Peyer's patch (tissue), 4 donors: ENCODE results near the gene AMACR. TPM values are rescaled to one million over a fixed set of nuclear protein-coding genes. Genes with fewer than 3 reads are reported as not detected.

Experiments
- DNase-seq, 3 donors: peaks; one replicate each; pipeline ENCODE4 v3.0.0-alpha.2; 2017 to 2019
- H3K27ac ChIP-seq, 4 donors: fragments of 200-600 bp; sonication (generic); one replicate each; pipeline ENCODE4 v1.5.1; 2016 to 2019
- H3K27me3 ChIP-seq, 2 donors: fragments of 200-600 bp; sonication (generic); one replicate each; pipeline ENCODE4 v1.5.1; 2019
- H3K36me3 ChIP-seq, 3 donors: fragments of 200-600 bp; sonication (generic); one replicate each; pipeline ENCODE4 v1.5.1; 2016 to 2019
- H3K4me1 ChIP-seq, 4 donors: fragments of 200-600 bp; sonication (generic); one replicate each; pipeline ENCODE4 v1.5.1; 2016 to 2019
- H3K4me3 ChIP-seq, 4 donors: fragments of 200-600 bp; sonication (generic); 1 replicate in 3 of 4; 2 replicates in 1 of 4; pipeline ENCODE4 v1.5.1; 2016 to 2019; ENCODE audit warnings: mild to moderate bottlenecking in 1 of 4
- H3K9me3 ChIP-seq, 4 donors: fragments of 200-600 bp; sonication (generic); one replicate each; pipeline ENCODE4 v1.5.1; 2016 to 2019; ENCODE audit warnings: mild to moderate bottlenecking in 1 of 4
- CTCF ChIP-seq, 6 experiments: fragments of 450-650 bp in 4 of 6; fragments of 200-600 bp in 2 of 6; sonication (generic) in 1 of 6; IDR thresholded peaks; one replicate each; pipeline ENCODE4 v1.5.1; 2017 to 2019; ENCODE audit warnings: antibody characterized with exemption in 6 of 6, mild to moderate bottlenecking in 3 of 6, moderate library complexity in 1 of 6
- POLR2A ChIP-seq, 2 donors: fragments of 450-650 bp; IDR thresholded peaks; one replicate each; pipeline ENCODE4 v1.5.1; 2017; ENCODE audit warnings: antibody characterized with exemption in 2 of 2, mild to moderate bottlenecking in 2 of 2, moderate library complexity in 2 of 2
- total RNA-seq, 4 donors: library from RNA; depleted of rRNA; stranded (reverse); fragments of >200 nt; gene quantifications; one replicate each; pipeline ENCODE4 v1.1.0, GENCODE V29; 2016

AMACR gene
- total RNA-seq, 4 donors from 2014 or later = 14.9 to 24.1 (median 20.3) TPM

- no peak for TF ChIP-seq POLR2A (IDR thresholded peaks at IDR 0.05)
- TF ChIP-seq CTCF (IDR thresholded peaks at IDR 0.05) = no peak
- H3K27ac ChIP-seq = no peak overlapping the region
- no peaks in the 10 kb centered on the region for H3K27me3 ChIP-seq
- H3K36me3 ChIP-seq = no peaks in the 10 kb centered on the region
- no peak for DNase-seq
- H3K4me1 ChIP-seq = no peaks in the 10 kb centered on the region
- H3K4me3 ChIP-seq = no peak overlapping the region
- H3K9me3 ChIP-seq = no peaks in the 10 kb centered on the region
These were observed 45.9 kb upstream of the AMACR start for GRCh38 chr5:34053571-34054399.

- TF ChIP-seq POLR2A (IDR thresholded peaks at IDR 0.05) (no peak), CTCF (IDR thresholded peaks at IDR 0.05) (no peak)
- no peaks in the 10 kb centered on the region for H3K9me3 ChIP-seq
- no peak overlapping the region for H3K27ac ChIP-seq
- H3K27me3 ChIP-seq = no peaks in the 10 kb centered on the region
- H3K36me3 ChIP-seq = no peaks in the 10 kb centered on the region
- no peak for DNase-seq
- H3K4me3 ChIP-seq = no peak overlapping the region
- H3K4me1 ChIP-seq = no peaks in the 10 kb centered on the region
These were observed 45.3 kb upstream of the AMACR start for GRCh38 chr5:34053133-34053532.

- Histone ChIP-seq H3K27ac (no peak overlapping the region), H3K9me3 (no peaks in the 10 kb centered on the region), H3K36me3 (no peaks in the 10 kb centered on the region), H3K4me3 (no peak overlapping the region), H3K27me3 (no peaks in the 10 kb centered on the region), H3K4me1 (no peaks in the 10 kb centered on the region)
- no peak for DNase-seq
- TF ChIP-seq CTCF (IDR thresholded peaks at IDR 0.05) = no peak
- TF ChIP-seq POLR2A (IDR thresholded peaks at IDR 0.05) = no peak
These were observed 43.6 kb upstream of the AMACR start for GRCh38 chr5:34051374-34051980.

- no peaks in the 10 kb centered on the region for H3K36me3 ChIP-seq
- no peak overlapping the region for H3K27ac ChIP-seq
- no peak for DNase-seq
- peaks cover 0 to 14% (median 0%) of the 10 kb centered on the region in 4 donors for H3K4me1 ChIP-seq
- H3K27me3 ChIP-seq = no peaks in the 10 kb centered on the region
- no peak overlapping the region for H3K4me3 ChIP-seq
- no peak for TF ChIP-seq POLR2A (IDR thresholded peaks at IDR 0.05)
- TF ChIP-seq CTCF (IDR thresholded peaks at IDR 0.05) = no peak
- no peaks in the 10 kb centered on the region for H3K9me3 ChIP-seq
These were observed 40.1 kb upstream of the AMACR start for GRCh38 chr5:34047774-34048572.

GRCh38 chr5:34047143-34047542 lies 39.3 kb upstream of the AMACR start:
- no peaks in the 10 kb centered on the region for H3K36me3 ChIP-seq
- H3K4me3 ChIP-seq = no peak overlapping the region
- no peak overlapping the region for H3K27ac ChIP-seq
- no peak for DNase-seq
- H3K27me3 ChIP-seq = no peaks in the 10 kb centered on the region
- TF ChIP-seq CTCF (IDR thresholded peaks at IDR 0.05) (no peak), POLR2A (IDR thresholded peaks at IDR 0.05) (no peak)
- H3K4me1 ChIP-seq = peaks cover 0 to 17% (median 0%) of the 10 kb centered on the region in 4 donors
- H3K9me3 ChIP-seq = no peaks in the 10 kb centered on the region
